Adipocyte (in vitro differentiated cells): Measurements from ENCODE around the gene RANBP2.

Experiments used
- DNase-seq: peaks from one replicate; pipeline ENCODE4 v3.0.0-alpha.2; 2015; ENCODE audit warnings: low read depth
- H3K27me3 ChIP-seq: replicated peaks from 2 replicates; pipeline ENCODE4 v1.7.0; 2013; ENCODE audit warnings: mild to moderate bottlenecking, low read length, moderate library complexity; ENCODE audit not compliant: control insufficient read depth, insufficient read depth
- H3K36me3 ChIP-seq: 2 replicates; pipeline ENCODE4 v1.7.0; 2013; ENCODE audit warnings: low read length, mild to moderate bottlenecking, moderate library complexity; ENCODE audit not compliant: control insufficient read depth, insufficient read depth, severe bottlenecking
- H3K4me1 ChIP-seq: 2 replicates; pipeline ENCODE4 v1.7.0; 2013; ENCODE audit warnings: mild to moderate bottlenecking, low read length, moderate library complexity; ENCODE audit not compliant: control insufficient read depth, insufficient read depth
- H3K4me3 ChIP-seq: 2 replicates; pipeline ENCODE4 v1.7.0; 2013; ENCODE audit warnings: mild to moderate bottlenecking, low read length, moderate library complexity
- H3K9ac ChIP-seq: 2 replicates; pipeline ENCODE4 v1.7.0; 2013; ENCODE audit warnings: mild to moderate bottlenecking, low read length, moderate library complexity
- H3K9me3 ChIP-seq: 2 replicates; pipeline ENCODE4 v1.7.0; 2013; ENCODE audit warnings: mild to moderate bottlenecking, low read length, moderate library complexity; ENCODE audit not compliant: control insufficient read depth

Gene RANBP2

GRCh38 chr2:108778857-108779256 lies 59.6 kb downstream of the RANBP2 start:
- peaks cover 3% of the 10 kb centered on the region for H3K4me1 ChIP-seq
- H3K27me3 ChIP-seq, result no peaks in the 10 kb centered on the region
- H3K9me3 ChIP-seq, result no peaks in the 10 kb centered on the region
- no peak overlapping the region for H3K9ac ChIP-seq
- H3K4me3 ChIP-seq, result no peak overlapping the region
- peaks cover 90% of the 10 kb centered on the region for H3K36me3 ChIP-seq
- no peak for DNase-seq

DNA sequence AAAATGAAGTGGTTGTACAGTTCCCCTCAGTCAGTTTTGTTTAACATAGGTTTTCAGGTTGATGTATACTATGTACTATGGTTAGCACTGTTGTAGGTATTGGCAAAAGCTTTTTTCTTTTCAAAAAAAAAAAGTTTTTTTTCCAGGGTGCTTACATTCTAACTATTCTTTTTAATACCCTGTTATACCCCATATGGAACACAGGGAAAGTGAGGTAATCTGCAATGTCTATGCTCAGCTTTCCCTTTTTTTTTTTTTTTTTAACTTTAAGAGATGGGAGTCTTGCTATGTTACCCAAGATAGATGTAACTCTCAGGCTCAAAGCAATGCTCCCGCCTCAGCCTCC lies 66.7 kb downstream of the RANBP2 start:
- peaks cover 33% of the 10 kb centered on the region for H3K36me3 ChIP-seq
- no peak for DNase-seq
- peak overlapping the region; percentile 86 for H3K9ac ChIP-seq
- no peaks in the 10 kb centered on the region for H3K9me3 ChIP-seq
- H3K4me1 ChIP-seq, result peaks cover 7% of the 10 kb centered on the region
- H3K4me3 ChIP-seq, result peak overlapping the region; percentile 94
- no peaks in the 10 kb centered on the region for H3K27me3 ChIP-seq

DNA sequence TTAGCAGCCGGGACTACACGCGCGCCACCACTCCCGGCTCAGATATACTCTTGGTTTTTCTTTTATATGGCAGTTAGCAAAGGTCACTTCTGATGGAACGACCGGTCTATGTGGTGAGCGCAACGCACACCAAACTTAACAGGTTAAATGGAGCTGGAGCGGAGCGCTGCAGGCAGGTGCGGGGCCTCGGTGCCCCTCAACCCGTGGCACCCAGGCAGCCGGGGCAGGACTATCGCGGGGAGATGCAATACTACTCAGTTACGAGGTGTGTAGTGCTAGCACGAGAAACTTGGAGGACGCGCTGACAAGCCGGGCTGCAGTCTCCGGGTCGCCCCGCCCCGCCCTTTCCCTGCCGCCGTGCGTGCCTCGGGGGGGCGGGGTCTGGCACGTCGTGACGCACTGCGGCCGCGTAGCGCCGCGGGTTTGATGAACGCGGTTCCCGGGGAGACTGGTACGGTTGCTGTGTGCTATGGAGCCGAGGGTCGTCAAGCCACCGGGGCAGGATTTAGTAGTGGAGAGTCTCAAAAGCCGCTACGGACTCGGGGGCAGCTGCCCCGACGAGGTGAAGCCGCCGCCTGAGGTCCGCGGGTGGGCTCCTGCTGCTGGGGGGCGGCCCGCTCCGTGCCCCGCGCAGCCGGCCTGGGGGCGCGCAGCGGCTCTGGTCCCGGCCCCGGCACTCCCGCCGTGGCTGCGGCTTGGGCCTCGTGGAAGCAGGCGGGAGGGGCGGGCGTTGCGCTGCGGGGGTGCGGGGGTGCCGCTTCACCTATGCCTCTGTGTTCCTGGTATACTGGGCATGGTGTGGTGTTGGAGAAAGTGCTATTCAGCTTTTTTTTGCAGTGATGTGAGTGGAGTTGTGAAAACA lies 67.3 kb downstream of the RANBP2 start, which contains the start of gene CCDC138:
Gene CCDC138, plus strand, starts transcription at position 418 of the 862 bp plus-strand sequence. Its CDS starts 52 bp downstream, at position 470.
- Histone ChIP-seq H3K9ac (peak within 1 kb of the TSS; percentile 86), H3K4me3 (peak within 1 kb of the TSS; percentile 94), H3K27me3 (no peaks in the 10 kb centered on the region), H3K4me1 (peaks cover 7% of the 10 kb centered on the region), H3K36me3 (peaks cover 33% of the 10 kb centered on the region), H3K9me3 (no peaks in the 10 kb centered on the region)
- peak; percentile 96 for DNase-seq

DNA sequence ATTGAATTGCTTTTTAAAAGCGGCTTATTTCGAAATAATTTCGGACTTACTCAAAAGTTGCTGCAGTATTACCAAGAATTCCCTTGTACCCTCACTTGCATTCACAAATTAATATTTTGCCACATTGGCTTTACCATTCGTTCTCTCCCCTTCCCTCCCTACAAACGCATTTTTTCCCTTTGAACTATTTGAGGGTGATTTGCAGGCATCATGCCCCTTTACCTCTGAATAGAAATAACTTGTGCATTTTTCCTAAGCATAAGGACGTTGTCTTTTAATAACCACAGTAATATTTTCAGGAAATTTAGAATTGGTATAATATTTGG lies 67.9 kb downstream of the RANBP2 start:
- Histone ChIP-seq H3K36me3 (peaks cover 32% of the 10 kb centered on the region), H3K4me1 (peaks cover 7% of the 10 kb centered on the region), H3K4me3 (peak overlapping the region; percentile 94)

DNA sequence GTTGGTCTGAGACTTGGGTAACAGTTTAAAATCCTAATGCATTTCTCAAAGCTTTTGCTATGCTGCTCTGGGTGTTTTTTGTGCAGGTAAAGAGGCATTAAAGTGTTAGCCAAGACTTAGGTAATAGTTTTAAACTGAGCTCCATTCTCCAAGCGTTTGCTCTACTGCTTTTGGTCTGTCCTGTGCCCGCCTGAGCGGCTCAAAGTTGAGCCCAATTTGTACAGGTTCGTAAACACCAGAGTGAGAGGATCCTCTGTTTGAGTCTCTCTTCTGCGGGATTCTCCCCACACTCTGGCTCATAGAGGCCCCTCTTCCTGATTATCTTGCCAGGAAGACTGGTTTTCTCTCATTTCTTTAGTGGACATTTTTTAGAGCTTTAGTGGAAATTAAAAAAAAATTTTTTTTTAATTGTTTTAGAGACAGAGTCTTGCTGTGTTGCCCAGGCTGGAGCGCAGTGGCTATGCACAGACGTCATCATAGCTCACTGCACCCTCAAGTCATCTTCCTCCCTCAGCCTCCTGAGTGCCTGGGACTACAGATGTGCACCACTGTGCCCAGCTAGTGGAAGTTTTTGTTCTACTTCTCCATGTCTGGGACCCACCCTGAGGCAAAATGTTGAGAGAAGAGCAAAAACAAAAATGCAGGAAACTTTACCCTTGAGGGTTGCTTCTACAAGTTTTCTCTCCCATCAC lies 83.9 kb downstream of the RANBP2 start:
- DNase-seq, result no peak
- H3K9ac ChIP-seq, result no peak overlapping the region
- no peaks in the 10 kb centered on the region for H3K9me3 ChIP-seq
- H3K4me1 ChIP-seq, result no peaks in the 10 kb centered on the region
- peaks cover 12% of the 10 kb centered on the region for H3K36me3 ChIP-seq
- H3K27me3 ChIP-seq, result no peaks in the 10 kb centered on the region
- H3K4me3 ChIP-seq, result no peak overlapping the region

More for the DNA sequence above, 67.9 kb downstream of the RANBP2 start:
- H3K9me3 ChIP-seq, result no peaks in the 10 kb centered on the region
- peak overlapping the region; percentile 86 for H3K9ac ChIP-seq
- DNase-seq, result no peak
- no peaks in the 10 kb centered on the region for H3K27me3 ChIP-seq

GRCh38 chr2:108805032-108805431 lies 85.8 kb downstream of the RANBP2 start:
- Histone ChIP-seq H3K4me3 (no peak overlapping the region), H3K9ac (no peak overlapping the region), H3K27me3 (no peaks in the 10 kb centered on the region), H3K9me3 (peaks cover 8% of the 10 kb centered on the region), H3K4me1 (no peaks in the 10 kb centered on the region), H3K36me3 (peaks cover 4% of the 10 kb centered on the region)
- DNase-seq, result no peak

- H3K9me3 ChIP-seq, result peaks cover 15% of the 10 kb centered on the region
- H3K4me3 ChIP-seq, result no peak overlapping the region
- H3K9ac ChIP-seq, result no peak overlapping the region
- no peak for DNase-seq
- no peaks in the 10 kb centered on the region for H3K27me3 ChIP-seq
- peaks cover 4% of the 10 kb centered on the region for H3K36me3 ChIP-seq
- H3K4me1 ChIP-seq, result no peaks in the 10 kb centered on the region
Observed at GRCh38 chr2:108805782-108806181, 86.5 kb downstream of the RANBP2 start.

- no peak overlapping the region for H3K9ac ChIP-seq
- peaks cover 4% of the 10 kb centered on the region for H3K36me3 ChIP-seq
- H3K27me3 ChIP-seq, result no peaks in the 10 kb centered on the region
- no peaks in the 10 kb centered on the region for H3K4me1 ChIP-seq
- no peak for DNase-seq
- peaks cover 15% of the 10 kb centered on the region for H3K9me3 ChIP-seq
- no peak overlapping the region for H3K4me3 ChIP-seq
Observed at GRCh38 chr2:108806371-108807113, 87.3 kb downstream of the RANBP2 start.

GRCh38 chr2:108809936-108810335 lies 90.7 kb downstream of the RANBP2 start:
- H3K4me3 ChIP-seq, result no peak overlapping the region
- H3K4me1 ChIP-seq, result peaks cover 3% of the 10 kb centered on the region
- DNase-seq, result no peak
- H3K36me3 ChIP-seq, result peaks cover 9% of the 10 kb centered on the region
- no peak overlapping the region for H3K9ac ChIP-seq
- H3K9me3 ChIP-seq, result peaks cover 15% of the 10 kb centered on the region
- no peaks in the 10 kb centered on the region for H3K27me3 ChIP-seq

DNA sequence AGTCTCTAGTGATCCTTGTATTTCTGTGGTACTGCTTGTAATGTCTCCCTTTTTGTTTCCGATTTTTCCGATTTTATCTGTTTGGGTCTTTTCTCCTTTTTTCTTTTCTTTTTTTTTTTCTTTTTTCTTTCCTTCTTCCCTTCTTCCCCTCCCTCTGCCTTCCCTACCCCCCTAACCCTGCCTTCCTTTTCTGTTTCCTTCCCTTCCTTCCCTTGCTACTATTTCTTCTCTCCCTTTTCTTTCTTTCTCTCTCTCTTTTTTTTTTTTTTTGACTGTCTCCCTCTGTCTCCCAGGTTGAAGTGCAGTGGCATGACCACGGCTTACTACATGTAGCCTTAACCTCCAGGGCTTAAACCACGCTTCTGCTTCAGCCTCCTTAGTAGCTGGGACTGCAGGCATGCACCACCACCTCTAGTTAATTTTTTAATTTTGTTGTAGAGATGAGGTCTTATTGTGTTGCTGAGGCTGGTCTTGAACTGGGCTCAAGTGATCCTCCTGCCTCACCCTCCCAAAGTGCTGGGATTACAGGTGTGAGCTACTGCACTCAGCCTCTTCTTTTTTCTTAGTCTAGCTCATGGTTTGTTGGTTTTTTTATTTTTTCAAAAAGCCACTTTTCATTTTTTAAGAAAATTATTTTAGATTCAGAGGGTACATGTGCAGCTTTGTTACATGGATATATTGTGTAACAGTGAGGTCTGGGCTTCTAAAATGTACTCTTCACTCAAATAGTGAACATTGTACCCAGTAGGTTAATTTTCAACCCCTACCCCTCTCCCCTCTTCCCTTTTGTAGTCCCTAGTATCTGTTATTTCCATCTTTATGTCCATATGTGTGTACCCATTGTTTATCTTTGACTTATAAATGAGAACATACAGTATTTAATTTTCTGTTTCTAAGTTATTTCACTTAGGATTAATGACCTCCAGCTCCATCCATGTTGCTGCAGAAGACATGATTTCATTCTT lies 92.0 kb downstream of the RANBP2 start:
- no peak for DNase-seq
- Histone ChIP-seq H3K36me3 (peaks cover 15% of the 10 kb centered on the region), H3K9me3 (peaks cover 15% of the 10 kb centered on the region), H3K4me1 (peaks cover 3% of the 10 kb centered on the region), H3K4me3 (no peak overlapping the region), H3K27me3 (no peaks in the 10 kb centered on the region), H3K9ac (no peak overlapping the region)
